Spinal cord (tissue), 10 donors: Measurements from ENCODE around the gene MN1. TPM values are rescaled to one million over a fixed set of nuclear protein-coding genes. Genes with fewer than 3 reads are reported as not detected.
"Not testable (repeated sequence)": the region's sequence is repeated elsewhere in the genome, so short reads cannot be mapped to it uniquely, and the experiment has no call there.

ENCODE experiments used
- DNase-seq, 6 donors: peaks; one replicate each; pipeline versions ENCODE4 v3.0.0 to v3.0.0-alpha.2; 2013 to 2015; ENCODE audit warnings: low spot score in 6 of 6, low read depth in 4 of 6
- H3K27ac ChIP-seq: one replicate; pipeline ENCODE4 v1.5.1; 2013; ENCODE audit warnings: low read depth, low read length, control low read depth
- H3K27me3 ChIP-seq: one replicate; pipeline ENCODE4 v1.6.1; 2013; ENCODE audit warnings: low read length; ENCODE audit not compliant: control insufficient read depth, insufficient read depth
- H3K36me3 ChIP-seq: one replicate; pipeline ENCODE4 v1.6.1; 2013; ENCODE audit warnings: low read length; ENCODE audit not compliant: control insufficient read depth, insufficient read depth
- H3K4me1 ChIP-seq: one replicate; pipeline ENCODE4 v1.6.1; 2013; ENCODE audit warnings: low read length; ENCODE audit not compliant: control insufficient read depth, insufficient read depth
- H3K4me3 ChIP-seq: one replicate; pipeline ENCODE4 v1.5.1; 2013; ENCODE audit warnings: low read depth, low read length, control low read depth
- H3K9me3 ChIP-seq: one replicate; pipeline ENCODE4 v1.6.1; 2013; ENCODE audit warnings: low read length; ENCODE audit not compliant: control insufficient read depth, insufficient read depth
- WGBS: methylation state at CpG from one replicate; pipeline ENCODE4 v1.1.5; 2013; ENCODE audit warnings: missing lambda C conversion rate; ENCODE audit not compliant: insufficient coverage; 5-methylcytosine and 5-hydroxymethylcytosine counted together
- polyA plus RNA-seq, 2 donors: library from polyadenylated mRNA; unstranded; fragments of 120-200 nt; gene quantifications; one replicate each; pipeline ENCODE4 v1.2.1, GENCODE V29; 2013; ENCODE audit not compliant: insufficient read length in 2 of 2
- total RNA-seq, 2 donors: library from RNA; depleted of rRNA in 1 of 2; stranded (reverse); fragments of 120-200 nt in 1 of 2; fragments of >200 nt in 1 of 2; gene quantifications; one replicate each; pipeline versions ENCODE4 v1.2.3 to v1.2.4, GENCODE V29; 2013 to 2014
- donor health status: healthy.

Gene MN1
- total and polyA plus RNA-seq, 4 donors = 9.9 to 27.5 (median 25.4) TPM

DNA sequence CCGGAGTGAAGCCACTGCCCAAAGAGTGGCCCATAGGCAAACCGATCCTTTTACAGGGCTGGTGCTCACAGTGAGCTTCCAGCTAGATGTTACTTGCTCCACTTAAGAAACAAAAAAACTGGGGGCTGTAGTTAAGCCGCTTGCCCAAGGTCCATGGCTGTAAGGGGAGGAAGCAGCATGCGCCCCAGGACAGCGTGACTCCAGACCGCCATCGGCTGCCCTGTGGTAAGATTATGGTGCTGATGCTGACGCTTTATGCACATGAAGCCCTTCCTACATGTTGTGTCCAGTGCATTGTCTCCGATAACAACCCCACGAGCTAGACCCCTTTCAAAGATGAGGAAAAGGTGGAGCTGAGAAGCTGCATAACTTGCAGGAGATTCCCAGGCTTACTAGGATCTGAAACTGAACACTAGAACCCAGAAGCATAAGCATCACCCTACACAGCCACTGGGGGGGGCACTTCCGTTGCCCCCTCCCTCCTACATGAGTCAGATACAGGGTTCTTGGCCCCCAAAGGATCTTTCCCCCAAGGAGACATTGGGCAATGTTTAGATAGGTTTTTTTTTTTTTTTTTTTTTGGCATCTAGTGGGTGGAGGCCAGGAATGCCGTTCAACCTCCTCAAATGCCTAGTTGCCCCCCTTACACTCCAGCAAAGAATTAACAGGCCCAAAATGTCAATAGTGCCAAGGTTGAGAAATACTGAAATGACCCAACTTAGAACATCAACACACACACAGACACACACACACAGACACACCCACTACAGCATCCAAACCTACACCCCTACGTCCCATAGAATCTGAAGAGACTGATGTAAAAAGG is 53.9 kb downstream of the MN1 start:
- WGBS = 86% methylated on average over 5 of the region's 13 CpGs
- Histone ChIP-seq H3K4me3 (no peak overlapping the region), H3K9me3 (no peaks in the 10 kb centered on the region), H3K36me3 (peaks cover 9% of the 10 kb centered on the region), H3K4me1 (peaks cover 19% of the 10 kb centered on the region), H3K27me3 (peaks cover 9% of the 10 kb centered on the region), H3K27ac (no peak overlapping the region)
- DNase-seq = no peak

DNA sequence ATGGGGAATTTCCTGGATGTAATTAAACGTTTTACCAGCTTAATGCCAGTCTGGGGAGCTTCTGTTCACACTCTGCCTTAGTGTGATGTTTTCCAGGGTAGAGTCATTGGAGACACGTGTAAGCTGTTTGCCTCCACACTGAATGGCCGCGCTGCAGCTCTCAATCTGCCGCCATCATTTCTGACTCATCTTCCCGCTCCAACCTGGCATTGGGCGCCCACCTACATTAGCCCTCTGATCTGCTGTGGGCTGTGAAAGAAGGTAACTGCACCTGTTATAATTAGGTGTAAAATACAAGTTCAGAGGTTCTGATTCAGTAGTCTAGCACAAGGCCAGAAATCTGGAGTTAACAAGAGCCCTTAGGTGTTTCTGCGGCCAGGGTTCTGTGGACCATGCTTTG is 54.6 kb downstream of the MN1 start:
- peak in 1 of 6 donors; percentile 80 for DNase-seq
- Histone ChIP-seq H3K4me3 (no peak overlapping the region), H3K9me3 (no peaks in the 10 kb centered on the region), H3K4me1 (peaks cover 19% of the 10 kb centered on the region), H3K36me3 (peaks cover 8% of the 10 kb centered on the region), H3K27me3 (peaks cover 9% of the 10 kb centered on the region), H3K27ac (no peak overlapping the region)
- 92% methylated on average over 1 of the region's 8 CpGs for WGBS

DNA sequence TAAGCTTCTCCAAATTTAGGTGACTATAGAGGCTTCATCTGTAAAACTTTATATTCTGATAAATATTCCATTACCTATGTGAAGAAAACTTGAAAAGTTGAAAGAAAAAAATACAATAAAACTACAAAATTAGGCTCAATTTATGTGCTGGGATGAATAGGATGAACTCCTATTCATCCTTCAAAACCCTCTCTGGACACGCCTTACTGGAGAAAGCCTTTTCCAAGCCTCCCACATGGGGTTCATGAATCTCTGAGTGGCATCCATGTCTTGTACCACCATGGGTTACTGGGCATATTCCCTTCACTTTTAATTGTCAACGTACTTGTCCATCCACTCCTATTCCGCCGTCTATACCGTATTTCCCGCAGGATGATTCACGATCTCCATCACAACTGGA is 55.7 kb downstream of the MN1 start:
- 97% methylated on average over 7 of the region's 7 CpGs for WGBS
- Histone ChIP-seq H3K9me3 (no peaks in the 10 kb centered on the region), H3K27me3 (peaks cover 8% of the 10 kb centered on the region), H3K4me3 (no peak overlapping the region), H3K36me3 (peaks cover 6% of the 10 kb centered on the region), H3K4me1 (peaks cover 16% of the 10 kb centered on the region), H3K27ac (no peak overlapping the region)
- DNase-seq = no peak

DNA sequence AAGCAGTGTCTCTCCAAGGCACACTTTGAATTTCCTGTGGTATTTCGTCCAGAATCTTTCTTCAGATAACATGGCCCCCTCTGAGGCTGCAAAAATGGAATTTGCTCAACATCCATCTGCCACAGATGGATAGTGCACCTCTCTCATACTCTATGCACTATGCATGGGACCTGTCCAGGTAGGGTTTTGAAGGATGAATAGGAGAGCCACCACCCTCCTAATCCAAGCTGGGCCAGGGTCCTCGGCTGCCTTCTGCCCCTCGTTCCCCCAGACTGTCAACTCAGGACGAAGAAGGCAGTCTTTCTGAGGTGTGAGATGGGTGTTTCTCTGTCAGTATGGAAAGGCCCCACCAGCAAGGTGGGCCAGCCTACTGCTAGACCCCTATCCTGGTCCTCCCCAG is 56.4 kb downstream of the MN1 start:
- Histone ChIP-seq H3K4me1 (peaks cover 14% of the 10 kb centered on the region), H3K27ac (no peak overlapping the region), H3K36me3 (peaks cover 4% of the 10 kb centered on the region), H3K4me3 (no peak overlapping the region), H3K27me3 (peaks cover 6% of the 10 kb centered on the region), H3K9me3 (no peaks in the 10 kb centered on the region)
- 88% methylated on average over 1 of the region's 4 CpGs for WGBS
- no peak for DNase-seq

DNA sequence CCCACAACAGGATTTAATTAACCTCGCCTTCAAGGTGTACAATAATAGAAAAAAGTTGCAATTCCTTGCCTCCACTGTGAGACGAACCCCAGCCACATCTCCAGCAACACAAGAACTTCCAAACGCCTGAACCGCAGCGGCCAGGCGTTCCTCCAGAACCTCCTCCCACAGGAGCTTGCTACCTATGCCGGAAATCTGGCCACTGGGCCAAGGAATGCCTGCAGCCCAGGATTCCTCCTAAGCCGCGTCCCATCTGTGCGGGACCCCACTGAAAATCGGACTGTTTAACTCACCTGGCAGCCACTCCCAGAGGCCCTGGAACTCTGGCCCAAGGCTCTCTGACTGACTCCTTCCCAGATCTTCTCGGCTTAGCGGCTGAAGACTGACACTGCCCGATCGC is 57.5 kb downstream of the MN1 start:
- H3K27ac ChIP-seq, H3K9me3 ChIP-seq, H3K27me3 ChIP-seq, H3K4me3 ChIP-seq, H3K4me1 ChIP-seq, DNase-seq, H3K36me3 ChIP-seq: not testable (repeated sequence)
- 78% methylated on average over 7 of the region's 15 CpGs for WGBS

DNA sequence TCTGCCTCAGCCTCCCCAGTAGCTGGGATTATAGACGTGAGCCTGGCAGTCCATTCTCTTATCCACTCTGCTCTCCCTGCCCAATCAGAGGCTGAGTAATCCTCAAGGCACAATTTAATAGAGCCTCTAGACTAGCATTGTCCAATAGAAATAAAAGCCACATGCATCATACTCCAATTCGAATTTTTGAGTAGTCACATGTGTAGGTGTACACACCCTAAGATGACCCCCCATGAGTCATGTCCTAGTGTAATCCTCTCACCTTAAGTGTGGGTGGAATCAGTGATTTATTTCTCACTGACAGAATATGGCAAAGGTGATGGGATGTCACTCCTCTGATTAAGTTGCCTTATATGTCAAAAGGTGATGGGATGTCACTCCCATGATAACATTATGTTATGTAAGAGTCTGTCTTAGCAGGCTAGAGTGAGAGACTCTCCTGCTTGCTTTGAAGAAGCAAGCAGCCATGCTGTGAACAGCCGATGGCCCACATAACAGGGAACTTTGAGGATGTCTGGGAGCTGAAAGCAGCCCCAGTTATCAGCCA is 61.3 kb downstream of the MN1 start:
- no peaks in the 10 kb centered on the region for H3K4me1 ChIP-seq
- peaks cover 3% of the 10 kb centered on the region for H3K9me3 ChIP-seq
- DNase-seq = no peak
- H3K27me3 ChIP-seq = no peaks in the 10 kb centered on the region
- H3K4me3 ChIP-seq = no peak overlapping the region
- no peak overlapping the region for H3K27ac ChIP-seq
- H3K36me3 ChIP-seq = no peaks in the 10 kb centered on the region
- WGBS = 96% methylated on average over 2 of the region's 3 CpGs

DNA sequence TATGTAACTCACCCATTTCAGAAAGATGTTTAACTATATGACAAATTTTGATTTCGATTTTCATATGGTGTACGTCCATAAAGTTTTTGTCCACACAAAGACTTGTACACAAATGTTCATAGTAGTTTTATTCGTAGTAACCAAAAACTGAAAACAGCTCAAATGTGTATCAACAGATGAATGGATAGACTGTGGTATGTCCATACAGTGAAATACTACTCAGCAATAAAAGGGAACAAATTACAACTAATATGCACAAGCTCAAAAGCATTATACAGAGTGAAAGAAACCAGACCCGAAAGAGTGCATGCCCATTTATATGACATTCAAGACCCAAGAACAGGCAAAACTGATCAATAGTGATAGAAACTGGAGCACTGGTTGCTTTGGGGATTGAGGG is 64.0 kb downstream of the MN1 start:
- no peak for DNase-seq
- Histone ChIP-seq H3K4me3 (no peak overlapping the region), H3K27ac (no peak overlapping the region), H3K9me3 (peaks cover 3% of the 10 kb centered on the region), H3K27me3 (no peaks in the 10 kb centered on the region), H3K4me1 (no peaks in the 10 kb centered on the region), H3K36me3 (no peaks in the 10 kb centered on the region)
- no CpG with 5 or more reads among the region's 4 CpGs for WGBS

DNA sequence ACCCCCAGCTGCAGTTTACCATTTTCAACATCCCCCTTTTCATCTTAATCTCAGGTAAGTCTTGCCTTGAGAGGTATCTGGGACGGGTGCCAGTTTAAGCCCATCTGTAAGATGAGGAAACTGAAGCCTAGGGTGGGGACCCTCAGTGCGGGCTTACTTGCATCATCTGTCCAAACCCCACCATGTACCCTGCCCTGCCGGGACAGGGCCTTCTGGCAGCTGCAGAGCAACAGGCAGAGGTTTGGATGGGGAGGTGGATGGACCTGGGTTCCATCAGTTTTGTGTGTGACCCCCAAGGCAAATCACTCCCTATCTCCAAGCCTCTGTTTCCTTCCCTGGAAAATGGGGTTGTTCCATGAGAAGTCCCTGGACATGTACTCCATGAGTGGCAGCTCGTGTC is 67.5 kb downstream of the MN1 start:
- no peak overlapping the region for H3K27ac ChIP-seq
- no peaks in the 10 kb centered on the region for H3K36me3 ChIP-seq
- 83% methylated on average over 1 of the region's 4 CpGs for whole genome bisulfite sequencing

DNA sequence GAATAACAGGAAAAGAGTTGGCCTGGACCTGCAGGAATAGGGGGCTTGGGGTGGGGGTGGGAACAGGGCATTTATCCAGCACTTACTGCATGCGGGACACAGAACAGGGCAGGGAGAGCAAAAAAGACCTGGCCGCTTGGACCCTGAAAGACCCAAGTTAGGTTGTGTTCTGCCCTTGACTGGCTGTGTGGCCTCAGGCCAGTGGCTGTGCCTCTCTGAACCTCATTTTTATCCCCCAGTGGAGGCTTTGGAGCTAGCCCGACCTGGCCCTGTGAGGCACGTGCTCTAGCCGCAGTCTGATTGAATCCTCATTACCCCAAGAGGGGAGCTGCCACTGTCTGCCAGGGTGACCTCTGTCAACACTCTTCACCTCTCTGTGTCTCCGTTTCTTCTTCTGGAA is 68.7 kb downstream of the MN1 start:
- peaks cover 3% of the 10 kb centered on the region for H3K9me3 ChIP-seq
- H3K36me3 ChIP-seq = no peaks in the 10 kb centered on the region
- no peaks in the 10 kb centered on the region for H3K4me1 ChIP-seq
- no peaks in the 10 kb centered on the region for H3K27me3 ChIP-seq
- H3K27ac ChIP-seq = no peak overlapping the region
- H3K4me3 ChIP-seq = no peak overlapping the region
- no peak for DNase-seq
- WGBS = 71% methylated on average over 5 of the region's 6 CpGs

More for the DNA sequence above, 67.5 kb downstream of the MN1 start:
- Histone ChIP-seq H3K9me3 (peaks cover 3% of the 10 kb centered on the region), H3K4me3 (no peak overlapping the region), H3K4me1 (no peaks in the 10 kb centered on the region), H3K27me3 (no peaks in the 10 kb centered on the region)
- DNase-seq = no peak

DNA sequence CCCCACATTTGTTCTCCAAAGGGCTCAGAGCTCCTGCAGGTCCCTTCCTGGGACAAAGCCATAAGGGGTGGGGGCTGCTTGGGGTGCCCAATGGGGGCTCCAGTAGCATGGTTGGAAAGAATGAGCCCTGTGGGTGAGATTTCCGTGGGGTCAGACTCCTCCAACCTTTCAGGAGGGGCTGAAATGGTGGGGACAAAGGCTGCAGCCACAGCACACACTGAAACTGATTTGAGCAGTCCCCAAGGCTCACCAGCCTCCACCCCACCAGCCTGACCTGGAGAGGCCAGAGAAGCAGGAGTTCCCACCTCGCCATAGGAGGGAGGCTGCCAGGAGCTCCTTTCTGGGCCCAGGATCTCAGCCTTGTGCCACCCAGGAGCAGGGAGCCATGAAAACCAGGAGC is 69.2 kb downstream of the MN1 start:
- H3K27me3 ChIP-seq = no peaks in the 10 kb centered on the region
- H3K36me3 ChIP-seq = no peaks in the 10 kb centered on the region
- DNase-seq = no peak
- no peaks in the 10 kb centered on the region for H3K9me3 ChIP-seq
- WGBS = 80% methylated on average over 1 of the region's 2 CpGs
- no peak overlapping the region for H3K27ac ChIP-seq
- H3K4me3 ChIP-seq = no peak overlapping the region
- no peaks in the 10 kb centered on the region for H3K4me1 ChIP-seq
